CD4-positive, alpha-beta T cell treated with Interleukin-6 for 4 hours (primary cell): ENCODE data around the gene PRRX2.
A peak's percentile ranks its signal among the peaks of the same experiment; 100 is the strongest.
"Not testable (repeated sequence)": the region's sequence is repeated elsewhere in the genome, so short reads cannot be mapped to it uniquely, and the experiment has no call there.

Experiments used
- DNase-seq: peaks from one replicate; pipeline ENCODE4 v3.0.0-alpha.2; 2020; ENCODE audit warnings: mixed read lengths

PRRX2 gene

GRCh38 chr9:129739432-129739831 lies 74.0 kb downstream of the PRRX2 start:
- DNase-seq, result no peak

DNA sequence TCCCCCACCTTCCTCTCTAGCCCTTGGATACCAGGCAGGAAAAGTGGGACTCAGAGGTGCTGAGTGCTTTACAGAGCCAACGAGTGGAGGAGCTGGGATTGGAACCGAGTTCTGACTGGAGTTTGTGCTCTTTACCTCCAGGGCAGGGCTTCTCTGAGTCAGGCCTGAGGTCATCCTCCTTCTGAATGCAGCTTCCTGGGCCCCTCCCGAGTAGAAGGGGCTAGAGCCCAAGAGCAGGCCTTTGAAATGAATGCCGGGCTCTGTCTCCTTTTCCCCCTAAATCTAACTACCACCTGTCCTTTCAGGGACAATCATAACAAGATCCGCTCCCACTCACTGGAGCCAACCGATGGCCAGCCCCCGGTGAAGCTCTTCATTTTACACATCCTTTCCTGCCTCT lies 74.7 kb downstream of the PRRX2 start:
- DNase-seq, result no peak

DNA sequence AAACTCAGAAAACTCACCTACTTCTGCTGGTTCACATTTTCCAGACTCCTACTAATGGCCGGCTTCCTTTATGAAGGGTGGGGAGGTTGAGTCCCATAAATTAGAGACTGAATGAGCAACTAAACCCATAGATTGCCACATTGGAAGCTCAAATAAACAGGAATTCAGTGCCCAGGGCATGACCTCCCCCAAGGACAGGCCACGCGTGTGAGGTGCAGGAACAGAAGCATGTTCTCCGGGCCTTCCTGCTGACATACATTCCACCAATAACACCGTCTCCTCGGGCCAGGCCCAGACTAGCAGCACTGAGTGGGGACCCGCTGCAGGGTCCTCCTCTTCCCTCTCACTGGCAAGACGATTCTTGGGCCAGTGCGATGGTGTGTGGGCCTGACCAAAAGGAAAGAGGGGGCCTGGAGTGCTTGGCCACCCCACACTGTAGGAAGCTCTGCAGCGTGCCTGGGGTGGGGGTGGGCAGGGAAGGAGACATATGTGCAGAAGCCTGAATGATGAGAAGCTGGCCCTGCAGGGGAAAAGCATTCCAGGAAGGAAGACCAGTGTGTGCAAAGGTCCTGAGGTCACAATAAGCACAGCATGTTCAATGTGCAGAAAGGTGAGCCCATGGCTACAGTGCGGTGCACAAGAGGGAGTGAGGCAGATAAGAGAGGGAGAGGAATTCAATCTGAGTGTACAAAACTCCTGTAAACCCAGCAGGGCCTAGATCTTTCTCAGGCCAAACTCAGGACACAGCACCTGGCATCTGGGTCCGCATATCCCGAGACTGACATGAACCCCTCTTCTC lies 75.4 kb downstream of the PRRX2 start:
- no peak for DNase-seq

- no peak for DNase-seq
Measured at GRCh38 chr9:129745200-129745599, 79.8 kb downstream of the PRRX2 start.

DNA sequence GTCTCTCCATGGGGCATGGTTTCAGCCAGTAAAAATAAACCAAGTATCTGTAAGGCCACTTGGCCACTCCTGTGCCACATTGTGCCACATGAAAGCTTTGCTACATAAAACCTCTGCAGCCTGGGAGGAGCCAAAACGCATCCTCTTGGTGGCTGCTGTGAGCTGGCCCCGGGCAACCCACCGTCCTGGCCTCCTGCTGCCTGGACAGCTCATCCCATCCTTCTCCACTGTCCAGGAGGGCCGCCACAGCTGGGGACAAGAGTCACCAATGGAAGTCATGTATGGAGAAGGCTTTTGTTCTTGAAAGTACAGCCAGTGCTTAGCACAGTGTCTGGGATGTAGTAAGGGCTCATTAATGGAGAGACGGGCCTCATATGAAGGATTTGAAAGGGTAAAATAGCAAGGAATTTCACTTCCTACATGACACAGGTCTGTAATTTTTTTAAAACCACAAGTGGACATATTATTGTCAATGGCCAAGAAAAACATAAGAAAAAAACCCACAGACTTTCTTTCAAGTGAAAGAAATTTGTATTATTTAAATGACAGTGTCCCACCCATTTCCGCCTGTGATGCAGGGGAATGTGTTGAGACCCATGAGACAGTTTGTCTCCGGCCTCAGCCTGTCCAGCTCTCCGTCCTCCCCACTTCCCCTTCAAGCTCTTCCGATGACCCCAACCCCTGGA lies 80.8 kb downstream of the PRRX2 start:
- DNase-seq, result no peak

GRCh38 chr9:129748249-129748648 lies 82.8 kb downstream of the PRRX2 start:
- DNase-seq, result no peak

DNA sequence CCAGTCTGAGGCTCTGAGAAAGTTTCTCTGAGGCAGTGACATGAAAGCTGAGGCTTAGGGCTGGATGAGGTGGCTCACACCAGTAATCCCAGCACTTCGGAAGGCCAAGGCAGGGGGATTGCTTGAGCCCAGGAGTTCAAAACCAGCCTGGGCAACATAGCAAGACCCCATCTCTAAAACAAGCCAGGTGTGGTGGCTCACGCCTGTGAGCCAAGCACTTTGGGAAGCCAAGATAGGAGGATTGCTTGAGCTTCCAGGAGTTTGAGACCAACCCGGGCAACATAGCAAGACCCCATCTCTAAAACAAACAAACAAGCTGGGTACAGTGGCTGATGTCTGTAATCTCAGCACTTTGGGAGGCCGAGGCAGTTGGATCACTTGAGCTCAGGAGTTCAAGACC lies 83.6 kb downstream of the PRRX2 start:
- DNase-seq, result not testable (repeated sequence)

- DNase-seq, result no peak
Measured at GRCh38 chr9:129749575-129749974, 84.1 kb downstream of the PRRX2 start.

- DNase-seq, result no peak
Measured at GRCh38 chr9:129750013-129750638, 84.7 kb downstream of the PRRX2 start.

- DNase-seq, result no peak
Measured at GRCh38 chr9:129751841-129752801, 86.7 kb downstream of the PRRX2 start.

- DNase-seq, result peak; percentile 73
Measured at GRCh38 chr9:129752900-129753729, 87.7 kb downstream of the PRRX2 start, which contains the start of gene PTGES. Gene PTGES (minus strand): TSS chr9:129753042. CDS start chr9:129753012, 30 bp downstream.

- no peak for DNase-seq
Measured at GRCh38 chr9:129755151-129755550, 89.7 kb downstream of the PRRX2 start.

DNA sequence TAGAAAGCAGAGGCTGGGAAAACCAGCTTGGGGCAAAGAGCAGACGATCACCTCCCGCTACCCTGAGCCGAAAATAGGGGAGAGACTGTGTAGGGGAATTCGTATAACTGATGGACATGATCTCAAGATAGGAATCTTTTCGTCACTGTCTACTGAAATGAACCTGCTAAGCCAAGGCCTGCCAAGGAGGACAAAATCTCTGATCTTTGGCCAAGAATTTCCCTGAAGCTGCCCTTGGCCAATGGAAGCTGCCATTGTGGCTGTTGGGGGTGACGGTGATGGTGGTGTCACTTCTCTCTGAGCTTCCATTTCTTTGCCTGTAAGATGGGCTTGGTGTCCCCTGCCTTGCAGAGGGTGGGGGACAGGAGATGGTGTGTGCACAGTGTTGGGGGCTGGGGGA lies 90.7 kb downstream of the PRRX2 start:
- DNase-seq, result no peak

DNA sequence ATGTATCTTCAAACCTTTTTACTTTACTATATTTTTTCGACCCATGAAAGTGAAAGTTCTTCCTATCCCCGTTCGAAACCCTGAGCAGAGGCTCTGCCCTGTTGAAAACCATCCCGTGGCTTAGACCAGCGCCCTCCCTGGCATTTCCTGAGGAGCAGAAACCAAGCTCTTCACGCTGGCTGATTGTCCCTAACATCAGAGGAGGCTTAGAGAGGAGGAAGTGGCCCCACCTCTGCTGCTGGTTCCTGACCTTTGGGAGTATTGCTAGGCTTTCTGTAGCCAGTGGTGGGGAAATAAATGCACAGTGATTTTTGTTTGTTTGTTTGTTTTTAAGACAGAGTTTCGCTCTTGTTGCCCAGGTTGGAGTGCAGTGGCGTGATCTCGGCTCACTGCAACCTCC lies 91.6 kb downstream of the PRRX2 start:
- peak; percentile 11 for DNase-seq

DNA sequence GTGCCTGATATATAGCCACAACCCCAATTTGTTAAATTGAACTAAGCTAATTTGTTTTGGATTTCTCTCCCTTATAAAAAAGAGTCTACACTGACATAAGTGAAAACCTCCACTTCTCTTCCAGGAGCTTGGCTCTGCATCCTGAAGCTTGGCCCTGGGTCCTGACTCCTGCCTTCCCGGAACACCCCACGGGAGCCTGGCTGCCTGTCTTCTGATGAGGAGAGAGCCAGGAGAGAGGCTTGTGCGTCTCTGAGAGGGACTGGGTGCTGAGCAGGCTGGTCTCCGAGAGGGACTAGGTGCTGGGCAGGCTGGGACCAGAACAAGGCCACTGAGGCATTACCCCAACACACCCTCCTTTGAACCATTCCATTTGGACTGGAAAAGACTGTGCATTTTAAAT lies 93.9 kb downstream of the PRRX2 start:
- no peak for DNase-seq

GRCh38 chr9:129759804-129760502 lies 94.5 kb downstream of the PRRX2 start:
- no peak for DNase-seq

DNA sequence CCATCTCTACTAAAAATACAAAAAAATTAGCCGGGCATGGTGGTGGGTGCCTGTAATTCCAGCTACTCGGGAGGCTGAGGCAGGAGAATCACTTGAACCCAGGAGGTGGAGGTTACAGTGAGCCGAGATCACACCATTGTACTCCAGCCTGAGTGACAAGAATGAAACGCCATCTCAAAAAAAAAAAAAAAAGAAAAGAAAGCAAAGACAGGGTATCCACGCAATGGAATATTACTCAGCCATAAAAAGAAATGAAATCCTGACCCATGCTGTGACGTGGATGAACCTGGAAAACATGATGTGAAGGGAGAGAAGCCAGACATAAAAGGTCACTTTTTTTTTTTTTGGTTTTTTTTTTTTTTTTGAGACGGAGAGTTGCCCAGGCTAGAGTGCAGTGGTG lies 95.3 kb downstream of the PRRX2 start:
- not testable (repeated sequence) for DNase-seq

DNA sequence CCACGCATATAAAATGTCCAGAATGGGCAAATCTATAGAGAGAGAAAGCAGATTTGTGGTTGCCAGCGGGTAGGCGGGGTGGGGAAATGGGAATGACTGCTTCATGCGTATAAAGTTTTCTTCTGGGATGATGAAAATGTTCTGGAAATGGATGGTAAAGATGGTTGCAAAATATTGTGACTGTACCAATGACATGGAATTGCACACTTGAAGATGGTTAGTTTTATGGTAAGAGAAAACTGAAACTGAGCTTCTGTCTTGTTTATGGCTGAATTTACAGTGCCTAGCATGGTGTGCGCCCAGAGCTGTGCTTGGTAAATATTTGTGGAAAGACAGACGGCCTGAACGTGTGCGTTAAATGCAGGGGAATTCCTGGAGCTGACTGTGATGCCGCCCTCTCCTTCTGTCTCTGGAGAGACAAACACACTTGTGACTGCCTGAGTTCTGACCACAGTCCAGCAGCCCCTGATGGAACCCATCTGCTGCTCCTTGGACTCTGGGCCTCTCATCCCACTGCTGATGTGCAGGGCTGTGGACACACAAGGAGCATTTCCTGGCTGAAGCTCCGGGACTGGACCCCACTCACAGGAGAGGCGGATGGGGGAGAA lies 96.0 kb downstream of the PRRX2 start:
- DNase-seq, result no peak

- DNase-seq, result no peak
Measured at GRCh38 chr9:129761901-129762369, 96.5 kb downstream of the PRRX2 start.

DNA sequence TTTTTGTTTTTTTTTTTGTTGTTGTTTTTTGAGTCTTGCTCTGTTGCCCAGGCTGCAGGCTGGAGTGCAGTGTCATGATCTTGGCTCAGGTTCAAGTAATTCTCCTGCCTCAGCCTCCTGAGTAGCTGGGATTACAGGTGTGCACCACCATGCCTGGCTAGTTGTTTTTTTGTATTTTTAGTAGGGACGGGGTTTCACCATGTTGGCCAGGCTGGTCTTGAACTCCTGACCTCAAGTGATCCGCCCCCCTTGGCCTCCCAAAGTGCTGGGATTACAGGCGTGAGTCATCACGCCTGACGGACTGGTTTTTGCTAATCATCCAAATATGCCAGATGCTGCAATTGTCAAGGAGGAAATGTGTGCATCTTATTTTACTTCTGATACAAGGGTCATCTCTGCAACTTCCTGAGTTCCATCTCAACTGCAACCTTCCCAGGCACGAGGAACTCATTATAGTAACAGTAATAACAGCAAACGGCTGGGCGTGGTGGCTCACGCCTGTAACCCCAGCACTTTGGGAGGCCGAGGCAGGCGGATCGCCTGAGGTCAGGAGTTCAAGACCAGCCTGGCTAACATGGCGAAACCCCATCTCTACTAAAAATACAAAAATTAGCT lies 97.0 kb downstream of the PRRX2 start:
- not testable (repeated sequence) for DNase-seq
